Fibroblast of gingiva (primary cell): Measurements from ENCODE around the gene ERCC5.

ENCODE experiments used
- DNase-seq: peaks from one replicate; pipeline ENCODE4 v3.0.0-alpha.2; 2011; ENCODE audit warnings: low read depth

ERCC5 gene

GRCh38 chr13:102922184-102922583 is 76.4 kb downstream of the ERCC5 start:
- DNase-seq = no peak
